Muscle of leg (tissue), 11 donors: ENCODE results near the gene GALNT18. TPM values are rescaled to one million over a fixed set of nuclear protein-coding genes. Genes with fewer than 3 reads are reported as not detected.

Source experiments
- DNase-seq: peaks from one replicate; pipeline ENCODE4 v3.0.0; 2013
- H3K27ac ChIP-seq: one replicate; pipeline ENCODE4 v1.5.1; 2013; ENCODE audit warnings: mild to moderate bottlenecking, low read length, control low read depth
- H3K27me3 ChIP-seq: one replicate; pipeline ENCODE4 v1.6.1; 2013; ENCODE audit warnings: low read length; ENCODE audit not compliant: control insufficient read depth, insufficient read depth
- H3K36me3 ChIP-seq: one replicate; pipeline ENCODE4 v1.6.1; 2013; ENCODE audit warnings: low read length; ENCODE audit not compliant: control insufficient read depth, insufficient read depth
- H3K4me1 ChIP-seq: one replicate; pipeline ENCODE4 v1.6.1; 2013; ENCODE audit warnings: low read length; ENCODE audit not compliant: control insufficient read depth, insufficient read depth
- H3K4me3 ChIP-seq: one replicate; pipeline ENCODE4 v1.5.1; 2013; ENCODE audit warnings: low read length, control low read depth
- H3K9me3 ChIP-seq: replicated peaks from 2 replicates; pipeline ENCODE4 v1.6.1; 2013; ENCODE audit warnings: low read depth, low read length; ENCODE audit not compliant: control insufficient read depth
- WGBS: methylation state at CpG from one replicate; pipeline ENCODE4 v1.1.5; 2013; ENCODE audit warnings: missing lambda C conversion rate; ENCODE audit not compliant: insufficient coverage; 5-methylcytosine and 5-hydroxymethylcytosine counted together
- polyA plus RNA-seq, 8 donors: library from polyadenylated mRNA; unstranded; fragments of 120-200 nt; gene quantifications; one replicate each; pipeline versions ENCODE4 v1.2.1 to v1.2.3, GENCODE V29; 2013; ENCODE audit warnings: inconsistent platforms in 1 of 8, low replicate concordance in 1 of 8; ENCODE audit not compliant: insufficient read length in 8 of 8, insufficient read depth in 1 of 8
- total RNA-seq: library from RNA; stranded (reverse); fragments of 120-200 nt; gene quantifications from one replicate; pipeline ENCODE4 v1.2.4, GENCODE V29; 2013

Gene GALNT18
- total and polyA plus RNA-seq, 9 donors = 7.7 to 17.7 (median 11.6) TPM

DNA sequence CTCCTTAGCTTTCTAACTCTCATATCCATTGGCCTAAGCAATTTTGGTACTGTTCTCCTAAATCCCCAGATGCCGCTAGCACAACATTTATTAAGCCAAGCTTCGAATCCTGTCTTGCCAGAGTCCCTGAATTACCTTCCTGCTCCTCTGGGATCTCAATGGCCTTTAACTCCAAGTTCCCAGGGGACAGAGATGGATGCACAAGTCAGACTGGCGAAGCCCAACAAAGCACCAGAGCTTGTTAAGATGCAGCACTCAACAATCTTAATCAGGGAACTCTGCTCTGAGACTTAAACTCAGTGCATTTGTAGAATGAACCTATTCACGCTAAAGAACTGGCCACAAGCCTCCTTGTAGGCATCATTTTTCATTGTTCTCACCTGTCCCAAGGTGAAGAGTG is 9.4 kb downstream of the GALNT18 start:
- H3K9me3 ChIP-seq = no peaks in the 10 kb centered on the region
- 90% methylated on average over 4 of the region's 4 CpGs for WGBS
- H3K27ac ChIP-seq = no peak overlapping the region
- DNase-seq = no peak
- no peak overlapping the region for H3K4me3 ChIP-seq
- no peaks in the 10 kb centered on the region for H3K4me1 ChIP-seq
- H3K27me3 ChIP-seq = no peaks in the 10 kb centered on the region
- H3K36me3 ChIP-seq = no peaks in the 10 kb centered on the region

DNA sequence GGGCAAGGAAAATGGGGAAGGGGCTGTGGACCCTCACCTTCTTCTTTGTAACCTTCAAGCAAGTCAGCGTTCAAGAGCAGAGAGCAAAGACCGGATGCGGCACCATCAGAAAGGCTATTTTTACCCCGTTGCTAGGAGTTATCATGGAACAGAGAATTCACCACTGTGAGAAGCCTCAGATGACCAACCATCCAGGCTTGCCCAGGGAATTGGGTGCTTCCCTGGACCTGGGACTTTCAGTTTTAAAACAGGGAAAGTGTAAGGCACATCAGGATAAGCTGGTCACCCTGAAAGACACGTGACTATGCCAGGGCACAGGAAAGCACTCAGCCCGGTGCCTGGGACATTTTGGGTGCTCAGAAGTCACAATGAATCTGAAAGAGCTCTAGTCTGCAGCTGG is 10.4 kb downstream of the GALNT18 start:
- Histone ChIP-seq H3K4me1 (no peaks in the 10 kb centered on the region), H3K36me3 (no peaks in the 10 kb centered on the region), H3K27me3 (no peaks in the 10 kb centered on the region), H3K4me3 (no peak overlapping the region), H3K27ac (no peak overlapping the region), H3K9me3 (no peaks in the 10 kb centered on the region)
- DNase-seq = no peak
- WGBS = 89% methylated on average over 6 of the region's 6 CpGs

DNA sequence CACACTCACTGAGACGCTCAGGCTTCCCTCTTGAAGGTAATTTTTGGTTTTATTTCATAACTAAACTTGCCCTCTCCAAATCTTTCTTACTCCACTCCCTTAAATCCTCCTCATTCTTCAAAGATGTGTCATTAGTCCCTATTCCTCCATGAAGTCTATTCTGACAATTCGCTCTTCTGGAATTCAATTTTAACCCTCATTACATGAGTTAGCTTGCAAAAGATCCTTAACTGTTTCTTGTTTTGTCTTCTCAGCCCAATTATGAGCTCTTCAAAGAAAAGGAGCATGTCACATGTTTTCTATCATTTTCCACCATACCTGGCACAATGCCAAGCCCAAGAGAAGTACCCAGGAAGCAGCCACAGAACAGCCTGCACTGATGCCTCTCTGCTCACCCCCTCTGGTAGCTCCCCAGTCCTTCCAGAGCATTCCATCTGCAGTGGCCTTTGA is 13.0 kb downstream of the GALNT18 start:
- H3K4me1 ChIP-seq = no peaks in the 10 kb centered on the region
- H3K27ac ChIP-seq = no peak overlapping the region
- WGBS = 87% methylated on average over 1 of the region's 2 CpGs
- DNase-seq = no peak
- no peaks in the 10 kb centered on the region for H3K27me3 ChIP-seq
- no peaks in the 10 kb centered on the region for H3K9me3 ChIP-seq
- no peak overlapping the region for H3K4me3 ChIP-seq
- H3K36me3 ChIP-seq = no peaks in the 10 kb centered on the region

DNA sequence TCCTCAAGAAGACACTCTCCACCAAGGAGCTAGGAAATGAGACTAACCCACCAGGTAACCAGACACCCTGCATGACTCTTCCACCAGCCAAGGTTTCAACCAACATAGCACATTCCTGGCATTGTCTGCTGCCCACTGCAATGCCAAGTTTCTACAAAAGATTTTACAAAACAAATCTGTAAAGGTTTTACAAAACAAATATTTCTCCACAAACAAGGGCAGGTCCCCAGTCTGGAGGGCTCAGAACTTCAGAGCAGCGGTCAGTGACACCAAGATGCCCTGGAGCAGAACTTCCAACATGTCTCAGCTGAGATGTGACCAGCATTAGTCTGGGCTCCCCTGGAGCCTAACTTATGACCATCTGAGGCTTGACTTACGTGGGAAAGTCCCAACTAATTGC is 14.0 kb downstream of the GALNT18 start:
- DNase-seq = no peak
- WGBS = no CpG with 5 or more reads among the region's 2 CpGs
- Histone ChIP-seq H3K4me1 (no peaks in the 10 kb centered on the region), H3K27ac (no peak overlapping the region), H3K36me3 (no peaks in the 10 kb centered on the region), H3K9me3 (no peaks in the 10 kb centered on the region), H3K27me3 (no peaks in the 10 kb centered on the region), H3K4me3 (no peak overlapping the region)

DNA sequence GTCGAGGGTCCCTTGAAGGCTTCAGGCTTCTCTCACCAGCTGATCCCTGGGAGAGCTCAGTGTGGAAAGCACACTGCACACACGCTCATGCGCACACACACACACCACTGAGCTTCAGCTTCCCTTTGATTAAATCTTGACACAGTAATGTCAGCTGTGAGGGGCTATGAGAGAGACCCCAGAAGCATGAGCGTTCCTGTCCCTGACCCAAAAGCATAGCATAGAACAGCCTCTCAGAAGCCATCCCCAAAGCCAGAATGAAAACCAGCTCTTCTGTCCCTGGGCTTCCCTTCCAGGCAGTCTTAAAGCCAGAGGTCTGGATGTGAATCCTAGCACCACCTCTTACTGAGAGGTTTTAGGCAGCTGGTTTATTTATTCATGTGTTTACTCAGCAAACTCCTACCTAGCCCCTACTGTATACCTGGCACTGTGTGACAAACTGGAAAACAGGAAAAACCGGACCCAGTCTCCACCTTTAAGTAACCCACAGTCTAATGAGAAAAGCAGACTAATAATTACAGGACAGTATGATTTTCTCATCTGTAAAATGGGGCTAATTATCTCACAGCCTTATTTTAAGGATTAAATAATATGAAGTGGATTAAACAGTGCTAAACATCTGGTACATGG is 15.9 kb downstream of the GALNT18 start:
- Histone ChIP-seq H3K4me3 (no peak overlapping the region), H3K27ac (no peak overlapping the region), H3K9me3 (no peaks in the 10 kb centered on the region), H3K27me3 (no peaks in the 10 kb centered on the region), H3K36me3 (no peaks in the 10 kb centered on the region), H3K4me1 (no peaks in the 10 kb centered on the region)
- WGBS = 100% methylated on average over 2 of the region's 5 CpGs
- no peak for DNase-seq

DNA sequence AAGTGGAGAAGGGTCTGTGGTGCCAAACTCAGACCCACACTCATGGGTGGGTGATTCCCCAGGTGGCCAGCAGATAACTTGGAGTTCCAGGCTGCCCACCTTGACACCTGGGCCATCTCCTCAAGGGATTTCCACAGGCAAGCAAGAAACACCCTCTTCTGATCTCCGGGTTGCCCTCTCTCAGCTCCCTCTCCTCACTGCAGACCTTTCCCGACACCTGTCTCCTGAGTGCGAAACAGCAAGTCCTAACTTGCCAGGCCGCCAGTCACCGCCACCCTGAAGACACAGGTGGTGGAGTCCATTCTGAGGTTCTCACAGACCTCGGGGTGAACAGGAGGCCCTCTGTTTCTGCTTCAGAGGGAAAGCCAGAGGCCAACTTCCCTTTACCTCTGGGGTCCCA is 16.6 kb downstream of the GALNT18 start:
- WGBS = 67% methylated on average over 6 of the region's 6 CpGs
- no peak for DNase-seq
- no peaks in the 10 kb centered on the region for H3K9me3 ChIP-seq
- no peaks in the 10 kb centered on the region for H3K4me1 ChIP-seq
- H3K4me3 ChIP-seq = no peak overlapping the region
- no peak overlapping the region for H3K27ac ChIP-seq
- H3K36me3 ChIP-seq = no peaks in the 10 kb centered on the region
- H3K27me3 ChIP-seq = no peaks in the 10 kb centered on the region

DNA sequence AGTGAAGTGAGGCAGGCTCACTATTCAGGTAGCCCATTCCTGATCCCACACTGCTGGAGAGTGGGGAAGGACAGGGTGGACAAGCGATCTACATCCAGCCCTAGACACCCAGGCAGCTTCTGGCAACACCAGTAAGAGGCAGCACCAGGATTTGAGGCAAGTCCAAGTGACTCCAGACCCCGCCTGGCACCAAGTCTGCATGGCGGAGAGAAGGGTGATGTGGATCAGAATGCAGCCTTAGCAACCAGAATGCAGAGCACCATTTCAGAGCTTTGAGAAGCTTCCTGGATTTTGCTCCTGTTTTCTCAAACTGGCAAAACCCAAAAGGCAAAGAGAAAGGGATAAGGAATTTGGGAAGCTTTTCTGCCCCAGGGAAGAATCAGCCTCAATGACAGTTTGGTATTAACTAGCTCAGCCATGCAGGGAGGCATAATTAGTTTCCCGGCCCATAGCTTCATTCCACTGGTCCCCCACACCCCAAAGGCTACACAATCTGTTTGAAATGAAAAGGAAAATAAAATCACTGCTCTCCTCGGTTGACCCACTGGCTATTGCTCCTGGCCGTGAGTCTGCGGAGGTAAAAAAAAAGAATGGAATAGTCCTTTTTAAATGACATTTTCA is 17.3 kb downstream of the GALNT18 start:
- DNase-seq = no peak
- no peaks in the 10 kb centered on the region for H3K36me3 ChIP-seq
- H3K4me3 ChIP-seq = no peak overlapping the region
- no peaks in the 10 kb centered on the region for H3K27me3 ChIP-seq
- no peaks in the 10 kb centered on the region for H3K4me1 ChIP-seq
- no peak overlapping the region for H3K27ac ChIP-seq
- no peaks in the 10 kb centered on the region for H3K9me3 ChIP-seq
- 96% methylated on average over 3 of the region's 7 CpGs for WGBS

DNA sequence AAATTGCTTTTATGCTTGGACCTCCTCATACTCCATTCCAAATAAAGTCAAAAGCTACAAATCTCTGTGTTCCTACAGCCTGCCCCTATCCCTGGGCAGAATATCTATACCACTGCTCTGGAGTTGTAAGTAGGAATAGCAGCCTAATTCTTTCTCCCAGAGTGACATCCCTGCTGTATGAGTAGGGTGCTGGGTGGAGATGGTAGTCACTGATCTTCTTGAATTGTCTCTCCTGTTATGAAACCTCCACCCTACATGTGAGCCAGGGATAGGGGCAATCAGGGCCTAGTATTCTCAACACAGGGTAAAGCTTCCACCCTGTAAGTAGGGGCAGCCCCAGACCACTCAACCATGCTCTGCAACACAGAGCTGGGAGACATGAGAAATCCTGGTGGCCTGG is 19.8 kb downstream of the GALNT18 start:
- no peak overlapping the region for H3K27ac ChIP-seq
- H3K4me3 ChIP-seq = no peak overlapping the region
- H3K9me3 ChIP-seq = no peaks in the 10 kb centered on the region
- H3K4me1 ChIP-seq = no peaks in the 10 kb centered on the region
- no peaks in the 10 kb centered on the region for H3K36me3 ChIP-seq
- no peaks in the 10 kb centered on the region for H3K27me3 ChIP-seq
- no peak for DNase-seq

DNA sequence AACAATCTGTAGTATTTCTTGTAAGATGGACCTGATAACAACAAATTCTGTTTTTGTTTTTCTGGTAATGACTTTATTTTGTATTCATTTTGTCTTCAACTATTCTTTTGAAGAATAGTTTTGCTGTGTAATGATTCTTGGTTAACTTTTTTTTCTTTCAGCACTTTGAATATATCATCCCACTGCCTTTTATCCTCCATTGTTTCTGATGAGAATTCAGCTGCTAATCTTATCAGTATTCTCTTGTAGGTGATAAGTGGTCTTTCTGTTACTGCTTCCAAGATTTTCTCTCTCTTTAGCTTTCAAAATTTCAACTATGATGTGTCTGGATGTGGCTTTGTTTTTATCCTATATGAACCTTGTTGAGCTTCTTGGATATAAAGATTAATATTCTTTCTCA is 21.5 kb downstream of the GALNT18 start:
- H3K36me3 ChIP-seq = no peaks in the 10 kb centered on the region
- no peak overlapping the region for H3K27ac ChIP-seq
- H3K9me3 ChIP-seq = no peaks in the 10 kb centered on the region
- H3K4me1 ChIP-seq = no peaks in the 10 kb centered on the region
- DNase-seq = no peak
- H3K27me3 ChIP-seq = no peaks in the 10 kb centered on the region
- no peak overlapping the region for H3K4me3 ChIP-seq

DNA sequence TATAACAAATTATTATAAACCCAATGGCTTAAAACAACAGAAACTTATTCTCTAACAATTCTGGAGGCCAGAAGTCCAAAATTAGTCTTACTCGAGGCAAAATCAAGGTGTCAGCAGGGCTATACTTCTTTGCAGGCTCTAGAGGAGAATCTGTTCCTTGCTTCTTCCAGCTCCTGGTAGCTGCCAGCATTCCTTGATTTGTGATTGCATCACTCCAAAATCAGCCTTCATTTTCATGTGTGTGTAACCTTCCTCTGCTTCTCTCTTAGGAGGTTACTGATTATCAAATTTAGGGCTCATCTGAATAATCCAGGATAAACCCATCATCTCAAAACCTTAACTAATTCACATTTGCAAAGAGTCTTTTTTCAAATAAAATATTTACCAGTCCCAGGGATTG is 23.6 kb downstream of the GALNT18 start:
- 100% methylated on average over 1 of the region's 1 CpG for WGBS
- Histone ChIP-seq H3K4me3 (no peak overlapping the region), H3K27me3 (no peaks in the 10 kb centered on the region), H3K9me3 (no peaks in the 10 kb centered on the region), H3K36me3 (no peaks in the 10 kb centered on the region), H3K4me1 (no peaks in the 10 kb centered on the region), H3K27ac (no peak overlapping the region)
- no peak for DNase-seq

DNA sequence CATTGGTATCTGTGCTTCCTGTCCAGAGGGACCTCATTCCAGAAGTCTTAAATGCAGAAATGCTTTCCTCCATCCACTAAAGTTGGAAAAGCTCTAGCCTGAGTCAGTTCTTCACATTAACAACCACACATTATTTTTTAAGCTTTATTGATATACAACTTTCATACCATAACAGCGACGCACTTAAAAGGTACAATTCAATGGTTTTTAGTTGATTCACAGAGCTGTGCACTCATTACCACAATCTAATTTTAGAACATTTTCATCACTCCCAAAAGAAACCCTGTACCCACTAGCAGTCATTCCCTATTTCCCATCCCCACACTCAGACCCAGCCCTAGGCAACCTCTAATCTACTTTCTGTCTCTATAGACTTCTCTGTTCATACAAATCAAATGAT is 27.6 kb downstream of the GALNT18 start:
- no peaks in the 10 kb centered on the region for H3K27me3 ChIP-seq
- no peak overlapping the region for H3K27ac ChIP-seq

More for the DNA sequence above, 27.6 kb downstream of the GALNT18 start:
- Histone ChIP-seq H3K4me1 (peaks cover 3% of the 10 kb centered on the region), H3K9me3 (no peaks in the 10 kb centered on the region), H3K4me3 (no peak overlapping the region), H3K36me3 (no peaks in the 10 kb centered on the region)
- DNase-seq = no peak
- WGBS = 89% methylated on average over 2 of the region's 2 CpGs
